ENCODE data around the gene AVPR2.
A peak's percentile ranks its signal among the peaks of the same experiment; 100 is the strongest.

DNA sequence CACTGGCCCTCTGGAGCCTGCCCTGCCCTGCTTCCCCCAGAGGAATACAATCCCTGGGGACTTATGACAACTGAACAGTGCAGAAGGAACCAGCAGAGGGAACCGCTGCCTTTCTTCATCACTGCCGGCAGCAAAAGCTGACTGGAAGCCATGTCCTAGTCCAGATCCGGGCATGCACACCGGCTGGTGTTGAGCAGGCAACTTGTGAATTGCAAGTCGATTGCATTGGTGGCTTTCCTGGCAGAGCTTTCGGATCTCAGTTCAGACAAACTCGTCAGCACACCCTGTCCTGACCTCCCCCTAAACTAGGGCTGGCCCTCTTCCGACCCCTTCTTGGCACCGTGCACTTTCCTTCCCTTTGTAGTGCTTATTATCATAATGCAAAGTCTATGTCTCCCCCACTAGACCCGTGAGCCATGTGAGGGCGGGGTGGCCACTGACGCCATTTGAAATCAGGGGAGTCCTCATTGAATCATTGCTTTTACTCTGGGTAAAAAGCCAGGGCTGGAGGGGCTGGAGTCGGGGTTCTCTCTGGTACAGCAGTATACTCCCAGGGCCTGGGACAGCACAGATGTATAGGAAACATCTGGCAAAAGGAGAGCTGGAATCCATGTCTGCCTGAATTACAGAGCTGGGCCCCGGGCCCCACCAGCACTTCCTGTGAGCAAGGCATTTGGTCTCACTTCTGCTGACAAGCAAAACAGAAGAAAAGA lies 19.8 kb downstream of the AVPR2 start:
- TF ChIP-seq EZH2 (IDR thresholded peaks at IDR 0.05; ENCODE audit: borderline replicate concordance, insufficient read depth, low read depth, low read length, poor library complexity, severe bottlenecking), result no peak
- TF ChIP-seq, protein P1, sequence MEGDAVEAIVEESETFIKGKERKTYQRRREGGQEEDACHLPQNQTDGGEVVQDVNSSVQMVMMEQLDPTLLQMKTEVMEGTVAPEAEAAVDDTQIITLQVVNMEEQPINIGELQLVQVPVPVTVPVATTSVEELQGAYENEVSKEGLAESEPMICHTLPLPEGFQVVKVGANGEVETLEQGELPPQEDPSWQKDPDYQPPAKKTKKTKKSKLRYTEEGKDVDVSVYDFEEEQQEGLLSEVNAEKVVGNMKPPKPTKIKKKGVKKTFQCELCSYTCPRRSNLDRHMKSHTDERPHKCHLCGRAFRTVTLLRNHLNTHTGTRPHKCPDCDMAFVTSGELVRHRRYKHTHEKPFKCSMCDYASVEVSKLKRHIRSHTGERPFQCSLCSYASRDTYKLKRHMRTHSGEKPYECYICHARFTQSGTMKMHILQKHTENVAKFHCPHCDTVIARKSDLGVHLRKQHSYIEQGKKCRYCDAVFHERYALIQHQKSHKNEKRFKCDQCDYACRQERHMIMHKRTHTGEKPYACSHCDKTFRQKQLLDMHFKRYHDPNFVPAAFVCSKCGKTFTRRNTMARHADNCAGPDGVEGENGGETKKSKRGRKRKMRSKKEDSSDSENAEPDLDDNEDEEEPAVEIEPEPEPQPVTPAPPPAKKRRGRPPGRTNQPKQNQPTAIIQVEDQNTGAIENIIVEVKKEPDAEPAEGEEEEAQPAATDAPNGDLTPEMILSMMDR (IDR thresholded peaks at IDR 0.05), result peak; percentile 40
